BLaER1 treated with 17β-estradiol and CSF1 and Interleukin-3, amounts not matched to agents 10 nM and 100 nM (cell line): ENCODE data around the gene TNS1.

Source experiments
- H3K27ac ChIP-seq, 11 experiments: shearing (Covaris generic); formaldehyde crosslinking; 2 replicates each; pipeline ENCODE4 v1.8.1; 2022
- H3K27me3 ChIP-seq, 11 experiments: shearing (Covaris generic); formaldehyde crosslinking; 2 replicates each; pipeline ENCODE4 v1.8.1; 2022
- H3K36me3 ChIP-seq, 11 experiments: shearing (Covaris generic); formaldehyde crosslinking; 2 replicates each; pipeline ENCODE4 v1.8.1; 2022
- H3K4me1 ChIP-seq, 10 experiments: shearing (Covaris generic); formaldehyde crosslinking; 2 replicates each; pipeline ENCODE4 v1.8.1; 2022
- H3K4me2 ChIP-seq, 11 experiments: shearing (Covaris generic); formaldehyde crosslinking; 2 replicates each; pipeline ENCODE4 v1.8.1; 2022
- H3K4me3 ChIP-seq, 10 experiments: shearing (Covaris generic); formaldehyde crosslinking; 2 replicates each; pipeline ENCODE4 v1.8.1; 2022
- H3K9ac ChIP-seq, 11 experiments: shearing (Covaris generic); formaldehyde crosslinking; 2 replicates each; pipeline ENCODE4 v1.8.1; 2022
- H3K9me3 ChIP-seq, 11 experiments: shearing (Covaris generic); formaldehyde crosslinking; replicated peaks in 1 of 11; 2 replicates each; pipeline ENCODE4 v1.8.1; 2022
- H4K20me1 ChIP-seq, 11 experiments: shearing (Covaris generic); formaldehyde crosslinking; 2 replicates each; pipeline ENCODE4 v1.8.1; 2022
- Cebpa-rat ChIP-seq, 11 experiments: shearing (Covaris generic); IDR thresholded peaks; 2 replicates each; pipeline ENCODE4 v1.8.1; 2022

The TNS1 gene

DNA sequence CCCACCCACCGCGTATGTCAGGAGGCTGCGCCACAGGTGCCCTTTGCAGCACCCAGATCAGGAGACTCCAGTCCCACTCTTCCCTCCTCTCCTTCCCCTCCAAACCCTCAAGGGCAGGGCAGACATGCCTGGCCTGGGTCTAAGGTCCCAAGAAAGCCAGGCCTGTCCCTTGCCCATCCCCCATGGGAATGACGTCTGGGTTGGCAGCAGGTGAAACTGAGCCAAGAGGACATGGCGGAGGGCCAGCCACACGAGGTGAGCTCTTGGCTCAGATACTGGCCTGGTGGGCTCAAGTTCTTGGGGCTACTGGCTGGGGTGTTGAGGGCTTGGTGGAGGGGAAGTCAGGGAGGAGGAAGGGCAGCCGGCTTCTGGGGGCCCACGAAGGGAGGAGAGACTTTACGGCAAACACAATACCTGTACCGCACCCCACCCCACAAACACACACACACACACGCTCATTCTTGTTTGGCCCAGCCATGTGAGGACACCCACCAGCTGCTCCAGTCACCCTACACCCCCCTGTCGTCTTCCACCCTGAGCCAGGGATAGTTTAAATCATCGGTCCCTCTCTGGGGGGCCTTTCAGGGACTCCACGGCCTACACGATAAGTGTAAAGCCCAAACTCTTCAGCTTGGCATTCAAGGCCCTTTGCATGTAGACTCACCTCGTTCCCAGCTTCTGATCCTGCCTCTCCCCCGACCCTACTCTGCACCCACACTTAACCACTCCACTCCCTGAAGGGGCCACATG is 24.1 kb upstream of the TNS1 start:
- Histone ChIP-seq H3K27me3 (no peaks in the 10 kb centered on the region), H4K20me1 (no peaks in the 10 kb centered on the region), H3K4me2 (peak overlapping the region in 7 of 11 experiments; percentile 41 to 97 (median 81); a peak in 10 of 22 replicates), H3K36me3 (no peaks in the 10 kb centered on the region), H3K4me3 (no peak overlapping the region), H3K27ac (no peak overlapping the region), H3K9ac (no peak overlapping the region), H3K9me3 (no peaks in the 10 kb centered on the region), H3K4me1 (peaks cover 3 to 100% (median 93%) of the 10 kb centered on the region in 10 experiments; a peak in 19 of 20 replicates)
- no peak for TF ChIP-seq Cebpa-rat (IDR thresholded peaks at IDR 0.05)

DNA sequence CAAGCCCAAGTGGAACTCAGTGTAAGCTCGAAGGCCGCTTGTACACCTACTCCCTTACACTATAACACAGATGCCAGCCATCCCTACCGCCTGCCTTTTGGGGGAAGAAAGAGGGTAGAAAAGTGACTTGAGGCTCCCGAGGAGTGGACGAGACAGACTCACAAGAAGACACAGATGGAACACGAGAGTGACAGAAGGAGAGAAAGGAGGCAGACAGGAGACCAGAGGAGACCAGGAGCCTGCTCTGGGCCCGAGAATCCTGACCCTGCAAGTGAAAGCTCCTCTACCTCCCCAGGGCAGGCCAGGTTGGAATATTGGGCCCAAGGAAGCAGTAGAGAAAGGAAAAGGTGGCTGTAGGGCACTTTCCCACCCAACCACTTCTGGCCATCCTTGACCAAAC is 23.4 kb upstream of the TNS1 start:
- no peaks in the 10 kb centered on the region for H3K36me3 ChIP-seq
- no peak for TF ChIP-seq Cebpa-rat (IDR thresholded peaks at IDR 0.05)
- no peaks in the 10 kb centered on the region for H3K9me3 ChIP-seq
- no peaks in the 10 kb centered on the region for H4K20me1 ChIP-seq
- peaks cover 0 to 4% (median 0%) of the 10 kb centered on the region in 11 experiments; a peak in 1 of 22 replicates for H3K27me3 ChIP-seq
- H3K27ac ChIP-seq: no peak overlapping the region
- H3K4me3 ChIP-seq: no peak overlapping the region
- H3K4me1 ChIP-seq: peaks cover 9 to 100% (median 93%) of the 10 kb centered on the region in 10 experiments
- peak overlapping the region in 6 of 11 experiments; percentile 17 to 98 (median 95); a peak in 7 of 22 replicates for H3K4me2 ChIP-seq
- no peak overlapping the region for H3K9ac ChIP-seq

DNA sequence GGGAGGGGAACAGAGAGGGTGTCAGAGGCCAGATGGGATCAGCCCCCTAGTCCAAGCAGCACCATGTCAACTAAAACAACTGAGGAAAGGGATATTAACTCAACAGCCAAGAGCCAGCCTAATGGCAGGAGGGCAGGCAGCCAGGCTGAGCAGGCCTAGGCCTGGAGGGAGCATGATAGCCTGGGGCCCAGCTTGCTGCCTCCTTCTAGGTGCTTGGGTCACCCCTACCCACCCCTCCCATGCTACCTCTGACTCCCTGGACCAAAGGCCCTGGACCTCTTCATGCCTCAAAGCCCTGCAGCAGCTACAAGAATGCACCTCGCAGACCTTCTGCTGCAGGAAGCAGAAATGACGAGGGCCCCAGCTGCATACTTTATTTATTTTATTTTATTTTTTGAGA is 22.1 kb upstream of the TNS1 start:
- Histone ChIP-seq H3K27ac (no peak overlapping the region), H4K20me1 (no peaks in the 10 kb centered on the region), H3K9me3 (no peaks in the 10 kb centered on the region), H3K36me3 (no peaks in the 10 kb centered on the region), H3K4me1 (peaks cover 23 to 100% (median 93%) of the 10 kb centered on the region in 10 experiments), H3K4me3 (no peak overlapping the region), H3K9ac (no peak overlapping the region), H3K4me2 (peak overlapping the region in 8 of 11 experiments; percentile 39 to 98 (median 58); a peak in 14 of 22 replicates), H3K27me3 (peaks cover 0 to 7% (median 0%) of the 10 kb centered on the region in 11 experiments; a peak in 1 of 22 replicates)
- TF ChIP-seq Cebpa-rat (IDR thresholded peaks at IDR 0.05): no peak

DNA sequence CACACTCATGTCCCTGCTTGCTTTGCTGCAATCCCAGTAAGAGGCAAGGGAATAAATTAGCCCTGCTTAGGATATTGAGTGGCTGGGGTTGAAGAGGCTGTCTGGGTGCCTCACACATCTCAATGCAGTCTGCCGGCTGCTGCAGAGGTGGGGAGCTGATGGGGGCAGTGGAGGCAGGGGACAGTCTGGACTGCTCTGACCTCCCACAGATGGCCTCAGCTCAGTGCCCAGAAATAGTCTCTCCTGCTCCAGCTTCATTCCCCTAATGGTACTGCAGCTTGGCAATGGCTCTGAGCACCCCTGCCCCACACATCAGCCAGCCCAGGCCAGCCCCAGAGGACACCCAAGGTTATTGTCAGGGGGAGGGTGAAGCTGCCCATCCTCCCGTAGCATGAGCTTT is 21.5 kb upstream of the TNS1 start:
- Histone ChIP-seq H3K4me1 (peaks cover 28 to 100% (median 93%) of the 10 kb centered on the region in 10 experiments), H3K4me2 (peak overlapping the region in 8 of 11 experiments; percentile 39 to 98 (median 58); a peak in 15 of 22 replicates), H3K9ac (no peak overlapping the region), H3K9me3 (no peaks in the 10 kb centered on the region), H3K27ac (no peak overlapping the region), H3K4me3 (no peak overlapping the region), H4K20me1 (no peaks in the 10 kb centered on the region), H3K36me3 (no peaks in the 10 kb centered on the region), H3K27me3 (peaks cover 0 to 7% (median 0%) of the 10 kb centered on the region in 11 experiments; a peak in 1 of 22 replicates)
- TF ChIP-seq Cebpa-rat (IDR thresholded peaks at IDR 0.05): no peak

DNA sequence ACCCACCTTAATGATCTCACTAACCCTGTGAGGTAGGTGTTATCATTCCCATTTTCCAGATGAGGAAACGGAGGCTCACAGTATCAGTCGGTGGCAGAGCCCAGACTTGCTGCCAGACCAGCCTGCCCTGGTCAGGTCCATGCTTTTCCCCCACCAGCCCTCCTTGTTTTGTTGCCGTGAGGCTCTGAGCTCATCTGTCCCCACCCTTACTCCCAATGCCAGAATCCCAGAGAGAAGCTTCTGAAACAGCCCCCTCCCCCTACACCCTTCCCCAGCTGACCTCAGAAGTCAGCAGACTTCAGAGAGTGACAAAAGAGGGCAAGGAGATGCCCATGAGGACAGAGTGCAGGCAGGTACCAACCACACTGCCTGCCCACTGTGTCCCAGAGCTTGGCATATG is 20.8 kb upstream of the TNS1 start:
- H3K27me3 ChIP-seq: peaks cover 0 to 7% (median 0%) of the 10 kb centered on the region in 11 experiments; a peak in 1 of 22 replicates
- no peak overlapping the region for H3K4me3 ChIP-seq
- no peaks in the 10 kb centered on the region for H3K36me3 ChIP-seq
- H3K9me3 ChIP-seq: no peaks in the 10 kb centered on the region
- peaks cover 35 to 100% (median 93%) of the 10 kb centered on the region in 10 experiments for H3K4me1 ChIP-seq
- TF ChIP-seq Cebpa-rat (IDR thresholded peaks at IDR 0.05): no peak
- no peaks in the 10 kb centered on the region for H4K20me1 ChIP-seq
- peak overlapping the region in 8 of 11 experiments; percentile 23 to 98 (median 58); a peak in 13 of 22 replicates for H3K4me2 ChIP-seq
- H3K9ac ChIP-seq: no peak overlapping the region
- H3K27ac ChIP-seq: peak overlapping the region in 1 of 11 experiments; percentile 9; a peak in 1 of 22 replicates

DNA sequence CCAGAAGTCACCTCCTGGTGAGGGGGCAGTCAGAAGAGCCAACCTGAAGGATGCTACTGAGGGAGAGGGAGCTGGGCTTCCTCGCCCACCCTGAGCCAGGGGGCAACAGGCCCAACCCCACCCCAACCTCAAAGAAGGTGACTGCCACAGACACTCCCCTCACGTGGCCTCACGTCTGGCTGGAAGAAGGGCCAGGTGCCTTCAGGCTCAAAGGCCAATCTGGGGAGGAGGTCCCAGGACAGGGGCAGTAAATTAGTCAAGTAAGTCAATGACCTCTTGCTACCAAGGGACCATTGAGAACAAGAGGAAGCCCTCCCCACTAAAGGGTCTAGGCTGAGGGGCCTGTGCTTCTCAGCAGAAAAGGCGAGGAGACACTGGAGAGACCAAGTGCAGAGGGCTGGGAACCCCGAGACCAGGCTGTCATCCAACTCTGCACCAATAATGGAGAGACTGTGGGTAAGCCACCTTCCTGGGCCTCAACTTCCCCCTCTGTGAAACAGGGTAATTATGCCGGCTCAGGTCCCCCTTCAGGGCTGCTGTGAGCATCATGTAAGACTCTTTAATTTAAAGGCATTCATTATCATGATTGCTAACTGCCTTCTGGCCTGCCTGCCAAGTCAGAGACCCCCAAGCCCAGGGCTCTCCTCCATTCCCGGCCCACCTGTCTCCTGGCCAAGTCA is 20.2 kb upstream of the TNS1 start:
- no peak overlapping the region for H3K4me3 ChIP-seq
- no peaks in the 10 kb centered on the region for H4K20me1 ChIP-seq
- H3K4me2 ChIP-seq: peak overlapping the region in 8 of 11 experiments; percentile 21 to 98 (median 77); a peak in 13 of 22 replicates
- no peaks in the 10 kb centered on the region for H3K36me3 ChIP-seq
- H3K27ac ChIP-seq: peak overlapping the region in 2 of 11 experiments; percentile 9 to 83; a peak in 2 of 22 replicates
- peaks cover 42 to 100% (median 93%) of the 10 kb centered on the region in 10 experiments for H3K4me1 ChIP-seq
- no peaks in the 10 kb centered on the region for H3K9me3 ChIP-seq
- no peak for TF ChIP-seq Cebpa-rat (IDR thresholded peaks at IDR 0.05)
- no peak overlapping the region for H3K9ac ChIP-seq
- peaks cover 0 to 7% (median 0%) of the 10 kb centered on the region in 11 experiments; a peak in 1 of 22 replicates for H3K27me3 ChIP-seq

DNA sequence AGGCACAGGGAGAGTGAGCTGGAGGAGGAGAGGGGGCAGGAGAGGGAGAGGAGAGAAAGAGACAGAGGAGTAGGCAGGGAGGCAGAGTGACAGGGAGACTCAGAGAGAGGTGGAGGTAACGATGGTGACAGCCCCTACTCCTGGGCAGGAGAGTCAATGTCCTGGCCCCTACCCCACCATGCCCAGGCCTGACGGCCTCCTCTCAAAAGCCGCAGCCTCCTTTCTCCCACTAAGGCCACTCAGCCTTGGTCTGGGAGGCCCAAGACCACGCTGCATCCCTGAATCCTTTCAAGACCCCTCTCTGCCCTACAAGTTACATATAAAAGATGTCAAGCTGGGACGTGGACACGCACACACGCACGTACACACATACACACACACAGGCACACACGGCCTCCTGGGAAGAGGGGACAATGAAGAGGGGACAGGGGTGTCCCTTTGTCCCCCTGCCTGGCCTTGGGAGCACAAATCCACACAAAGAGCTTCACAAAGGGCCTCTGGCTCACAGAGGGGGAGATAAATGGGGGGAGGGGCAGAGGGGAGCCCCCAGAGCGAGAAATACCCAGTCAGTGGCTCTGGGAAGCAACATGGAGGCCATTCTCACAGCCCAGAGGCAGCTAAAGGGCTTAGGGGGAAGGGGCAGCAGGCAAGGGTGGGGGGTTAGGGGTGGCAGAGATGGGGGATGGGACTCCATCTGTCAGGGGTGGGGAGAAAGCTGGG is 19.5 kb upstream of the TNS1 start:
- no peak overlapping the region for H3K4me3 ChIP-seq
- no peaks in the 10 kb centered on the region for H4K20me1 ChIP-seq
- H3K4me1 ChIP-seq: peaks cover 49 to 100% (median 93%) of the 10 kb centered on the region in 10 experiments
- TF ChIP-seq Cebpa-rat (IDR thresholded peaks at IDR 0.05): no peak
- peak overlapping the region in 7 of 11 experiments; percentile 49 to 86 (median 81); a peak in 14 of 22 replicates for H3K27ac ChIP-seq
- no peaks in the 10 kb centered on the region for H3K9me3 ChIP-seq
- no peaks in the 10 kb centered on the region for H3K36me3 ChIP-seq
- peaks cover 0 to 7% (median 0%) of the 10 kb centered on the region in 11 experiments; a peak in 1 of 22 replicates for H3K27me3 ChIP-seq
- peak overlapping the region; percentile 83 to 98 (median 94) for H3K4me2 ChIP-seq
- peak overlapping the region in 8 of 11 experiments; percentile 23 to 79 (median 66); a peak in 12 of 22 replicates for H3K9ac ChIP-seq

DNA sequence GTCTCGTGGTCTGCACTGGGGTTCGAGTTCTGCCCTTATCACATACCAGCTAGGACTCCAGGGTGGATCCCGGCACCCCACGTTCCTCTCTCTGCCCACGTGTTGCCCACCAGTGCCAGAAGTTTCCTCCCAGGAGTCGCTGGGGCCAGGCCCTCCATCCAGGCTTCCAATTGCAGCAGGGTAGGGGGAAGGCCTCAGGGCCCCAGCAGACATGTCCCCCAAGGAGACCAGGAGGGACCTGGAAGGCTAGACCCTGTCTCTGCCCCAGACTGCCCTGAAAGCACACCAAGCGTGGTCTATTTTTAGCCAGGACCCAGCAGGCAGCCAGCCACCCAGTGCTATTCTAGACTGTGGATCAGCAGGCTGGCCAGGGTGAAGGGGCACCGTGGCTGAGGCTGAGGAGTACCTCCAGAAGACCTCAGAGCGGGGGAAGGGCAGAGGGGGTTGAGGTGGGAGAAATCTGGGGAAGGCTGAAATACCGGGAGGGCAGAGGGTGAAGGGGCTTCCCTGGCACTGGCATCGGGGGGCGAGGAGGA is 18.8 kb upstream of the TNS1 start:
- peak overlapping the region in 7 of 11 experiments; percentile 49 to 86 (median 81); a peak in 14 of 22 replicates for H3K27ac ChIP-seq
- no peak for TF ChIP-seq Cebpa-rat (IDR thresholded peaks at IDR 0.05)
- peaks cover 51 to 100% (median 95%) of the 10 kb centered on the region in 10 experiments for H3K4me1 ChIP-seq
- no peaks in the 10 kb centered on the region for H4K20me1 ChIP-seq
- H3K27me3 ChIP-seq: peaks cover 0 to 7% (median 0%) of the 10 kb centered on the region in 11 experiments; a peak in 1 of 22 replicates
- H3K36me3 ChIP-seq: no peaks in the 10 kb centered on the region
- H3K4me2 ChIP-seq: peak overlapping the region; percentile 83 to 98 (median 94)
- peak overlapping the region in 9 of 11 experiments; percentile 23 to 79 (median 64); a peak in 14 of 22 replicates for H3K9ac ChIP-seq
- H3K4me3 ChIP-seq: peak overlapping the region in 1 of 10 experiments; percentile 44; a peak in 1 of 20 replicates
- H3K9me3 ChIP-seq: no peaks in the 10 kb centered on the region
